GM13977 (cell line): ENCODE measurements around the gene MIF4GD.
A peak's percentile ranks its signal among the peaks of the same experiment; 100 is the strongest.
"Not testable (repeated sequence)": the region's sequence is repeated elsewhere in the genome, so short reads cannot be mapped to it uniquely, and the experiment has no call there.

ENCODE experiments used
- DNase-seq: peaks from one replicate; pipeline ENCODE4 v3.0.0; 2012; ENCODE audit warnings: low spot score
- in situ Hi-C: fragments of 300-500 bp; cut with MboI; formaldehyde crosslinking; loops from one replicate; pipeline ENCODE4 v1.12.0; 2022; ENCODE audit warnings: low sequenced_read_pairs, low pct_unique_long_range_greater_than_20kb, mixed read lengths, inconsistent platforms; ENCODE audit not compliant: unreplicated experiment
- TF ChIP-seq, protein P1 (sequence below): IDR thresholded peaks from 2 replicates; pipeline ENCODE4 v1.5.1; 2012; ENCODE audit warnings: mild to moderate bottlenecking, control low read depth; ENCODE audit not compliant: insufficient read depth; ENCODE audit errors: extremely low read depth, missing control alignments

The MIF4GD gene

GRCh38 chr17:75260641-75261335 lies 10.2 kb downstream of the MIF4GD start:
- no peak for DNase-seq
- in situ Hi-C loops: no loop called here
- TF ChIP-seq, protein P1, sequence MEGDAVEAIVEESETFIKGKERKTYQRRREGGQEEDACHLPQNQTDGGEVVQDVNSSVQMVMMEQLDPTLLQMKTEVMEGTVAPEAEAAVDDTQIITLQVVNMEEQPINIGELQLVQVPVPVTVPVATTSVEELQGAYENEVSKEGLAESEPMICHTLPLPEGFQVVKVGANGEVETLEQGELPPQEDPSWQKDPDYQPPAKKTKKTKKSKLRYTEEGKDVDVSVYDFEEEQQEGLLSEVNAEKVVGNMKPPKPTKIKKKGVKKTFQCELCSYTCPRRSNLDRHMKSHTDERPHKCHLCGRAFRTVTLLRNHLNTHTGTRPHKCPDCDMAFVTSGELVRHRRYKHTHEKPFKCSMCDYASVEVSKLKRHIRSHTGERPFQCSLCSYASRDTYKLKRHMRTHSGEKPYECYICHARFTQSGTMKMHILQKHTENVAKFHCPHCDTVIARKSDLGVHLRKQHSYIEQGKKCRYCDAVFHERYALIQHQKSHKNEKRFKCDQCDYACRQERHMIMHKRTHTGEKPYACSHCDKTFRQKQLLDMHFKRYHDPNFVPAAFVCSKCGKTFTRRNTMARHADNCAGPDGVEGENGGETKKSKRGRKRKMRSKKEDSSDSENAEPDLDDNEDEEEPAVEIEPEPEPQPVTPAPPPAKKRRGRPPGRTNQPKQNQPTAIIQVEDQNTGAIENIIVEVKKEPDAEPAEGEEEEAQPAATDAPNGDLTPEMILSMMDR: peak; percentile 15

GRCh38 chr17:75257228-75257627 lies 13.8 kb downstream of the MIF4GD start:
- in situ Hi-C loops, DNase-seq: not testable (repeated sequence)

DNA sequence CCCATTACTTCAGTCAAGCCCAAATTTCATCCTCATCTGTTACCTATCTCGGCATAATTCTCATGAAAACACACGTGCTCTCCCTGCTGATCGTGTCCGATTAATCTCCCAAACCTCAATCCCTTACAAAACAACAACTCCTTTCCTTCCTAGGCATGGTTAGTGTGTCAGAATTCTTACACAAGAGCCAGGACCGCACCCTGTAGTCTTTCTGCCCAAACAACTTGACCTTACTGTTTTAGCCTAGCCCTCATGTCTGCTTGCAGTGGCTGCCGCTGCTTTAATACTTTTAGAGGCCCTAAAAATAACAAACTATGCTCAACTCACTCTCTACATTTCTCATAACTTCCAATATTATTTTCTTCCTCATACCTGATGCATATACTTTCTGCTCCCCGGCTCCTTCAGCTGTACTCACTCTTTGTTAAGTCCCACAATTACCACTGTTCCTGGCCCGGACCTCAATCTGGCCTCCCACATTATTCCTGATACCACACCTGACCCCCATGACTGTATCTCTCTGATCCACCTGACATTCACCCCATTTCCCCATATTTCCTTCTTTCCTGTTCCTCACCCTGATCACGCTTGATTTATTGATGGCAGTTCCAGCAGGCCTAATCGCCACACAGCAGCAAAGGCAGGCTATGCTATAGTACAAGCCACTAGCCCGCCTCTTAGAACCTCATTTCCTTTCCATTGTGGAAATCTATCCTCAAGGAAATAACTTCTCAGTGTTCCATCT lies 14.9 kb downstream of the MIF4GD start:
- in situ Hi-C loops: not testable (repeated sequence)

GRCh38 chr17:75252039-75252816 lies 18.8 kb downstream of the MIF4GD start:
- in situ Hi-C loops: no loop called here
- TF ChIP-seq, protein P1: no peak
- no peak for DNase-seq

More for the DNA sequence above, 14.9 kb downstream of the MIF4GD start:
- not testable (repeated sequence) for DNase-seq

DNA sequence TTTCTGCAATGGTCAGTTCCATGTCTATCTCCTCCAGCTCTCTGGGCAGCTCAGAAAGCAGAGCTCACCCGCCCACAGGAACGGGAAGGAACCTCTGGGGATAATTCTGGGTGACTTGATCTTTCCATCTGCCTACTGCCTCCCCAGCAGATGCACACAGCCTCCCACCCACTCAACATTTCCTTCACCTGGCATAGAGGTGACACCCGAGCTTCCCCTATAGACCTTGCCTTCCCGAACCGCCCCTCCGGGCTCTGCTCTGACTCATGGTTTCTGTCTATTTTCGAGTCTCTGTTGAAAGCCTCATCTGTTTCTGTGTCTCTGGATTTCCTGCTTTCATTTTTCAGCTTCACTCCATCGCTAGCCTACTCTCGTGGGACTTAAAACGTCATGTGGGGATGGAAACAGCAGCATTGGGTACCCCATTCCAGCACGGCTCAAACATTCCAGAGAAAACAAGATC lies 21.0 kb downstream of the MIF4GD start:
- peak; percentile 84 for DNase-seq
- in situ Hi-C loops: no loop called here
- TF ChIP-seq, protein P1: no peak

DNA sequence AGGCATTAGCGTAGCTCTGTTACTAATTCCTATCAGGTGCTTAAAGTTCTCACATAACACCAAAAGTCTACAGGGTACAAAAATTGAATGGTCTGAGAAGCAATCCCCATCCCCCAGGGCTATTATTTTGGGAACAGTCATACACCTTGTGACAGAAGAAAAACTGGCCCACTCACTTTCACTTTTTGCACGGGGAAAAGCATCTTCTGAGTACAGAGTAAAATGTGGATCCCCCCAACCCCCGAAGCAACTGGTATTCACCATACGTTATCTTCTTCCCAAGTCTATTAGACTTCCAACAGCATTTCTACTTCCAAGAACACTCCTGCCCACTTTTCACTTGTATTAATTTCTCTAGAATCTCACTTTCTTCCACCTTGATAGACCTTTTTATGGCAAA lies 21.5 kb downstream of the MIF4GD start:
- in situ Hi-C loops: no loop called here
- TF ChIP-seq, protein P1: no peak
- DNase-seq: no peak

DNA sequence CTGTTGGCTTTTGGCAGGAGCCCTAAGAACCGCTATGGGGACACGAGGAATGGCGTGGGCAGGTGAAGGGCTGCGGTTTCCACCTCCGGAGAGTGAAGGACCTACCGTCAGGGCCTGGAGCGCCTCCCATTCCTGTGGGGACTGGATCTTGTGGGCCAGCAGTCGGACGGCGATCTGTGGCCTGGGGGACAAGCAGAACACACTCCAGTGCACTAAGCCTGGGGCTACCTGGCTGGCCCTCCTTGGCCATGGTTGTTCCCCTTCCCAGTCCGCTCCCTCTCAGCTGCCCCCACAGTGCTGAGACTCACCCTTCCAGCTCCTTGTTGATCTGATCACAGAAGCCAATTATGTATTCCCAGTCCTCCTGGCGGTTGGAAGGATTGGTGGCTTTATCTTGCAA lies 24.6 kb downstream of the MIF4GD start:
- in situ Hi-C loops: no loop called here
- TF ChIP-seq, protein P1: no peak
- DNase-seq: no peak
